Measurements from ENCODE around the gene DDX51. TPM values are rescaled to one million over a fixed set of nuclear protein-coding genes. Genes with fewer than 3 reads are reported as not detected.

Gene DDX51
- total and polyA plus RNA-seq, 2 donors (not counting 1 experiment from before 2014, with no cell fraction given), result 46.3 to 60.8 TPM

- H3K27ac ChIP-seq (ENCODE audit: low read length in 2 of 2), result no peak overlapping the region
- no peak overlapping the region for H2AFZ ChIP-seq (ENCODE audit: insufficient read depth, low read depth, low read length, poor library complexity, severe bottlenecking)
- ATAC-seq (ENCODE audit: low read depth) (no peak), DNase-seq (no peak)
- H4K20me1 ChIP-seq (ENCODE audit: control insufficient read depth, insufficient read depth, low read length, poor library complexity, severe bottlenecking), result no peaks in the 10 kb centered on the region
- H3K4me3 ChIP-seq (ENCODE audit: control extremely low read depth in 1 of 5, extremely low read depth in 1 of 5, insufficient read depth in 1 of 5, low read depth in 2 of 5, low read length in 4 of 5), result no peak overlapping the region
- peaks cover 2% of the 10 kb centered on the region in 2 donors for H3K4me1 ChIP-seq (ENCODE audit: control insufficient read depth in 2 of 2, insufficient read depth in 2 of 2, low read length in 2 of 2)
- intact Hi-C loops (cut with micrococcal nuclease), result no loop called here
- H3K9me3 ChIP-seq (ENCODE audit: control extremely low read depth in 1 of 3, control insufficient read depth in 2 of 3, insufficient read depth in 1 of 3, low read length in 2 of 3), result peaks cover 0 to 2% (median 0%) of the 10 kb centered on the region in 3 donors
- peaks cover 0 to 26% (median 2%) of the 10 kb centered on the region in 4 experiments for H3K27me3 ChIP-seq (replicated peaks in 1 of 4; ENCODE audit: control extremely low read depth in 1 of 4, control insufficient read depth in 3 of 4, insufficient read depth in 4 of 4, low read length in 3 of 4)
- H3K9ac ChIP-seq (ENCODE audit: low read length), result no peak overlapping the region
- no peak overlapping the region for H3K27ac Mint-ChIP-seq
- H3K79me2 ChIP-seq (ENCODE audit: control insufficient read depth, insufficient read depth, low read length), result no peaks in the 10 kb centered on the region
- H3K4me3 Mint-ChIP-seq, result no peak overlapping the region
- POLR2A ChIA-PET, result interaction anchor here (0.6 kb wide), 1 partner anchor 83 kb away, joined by 3 read pairs; no protein-coding TSS in a partner anchor
- H3K27me3 Mint-ChIP-seq, result peaks cover 8% of the 10 kb centered on the region
- H3K36me3 ChIP-seq (replicated peaks in 1 of 2; ENCODE audit: control extremely low read depth in 1 of 2, control insufficient read depth in 1 of 2, extremely low read depth in 1 of 2, insufficient read depth in 2 of 2, low read length in 1 of 2), result no peaks in the 10 kb centered on the region
- WGBS (ENCODE audit: insufficient coverage), result 65% methylated on average over 30 of the region's 30 CpGs
- H3K4me2 ChIP-seq (replicated peaks; ENCODE audit: low read depth, low read length, poor library complexity, severe bottlenecking), result no peak overlapping the region
- no peaks in the 10 kb centered on the region for H3K4me1 Mint-ChIP-seq
- CTCF ChIA-PET, result no interaction called here
- TF ChIP-seq EZH2 (IDR thresholded peaks at IDR 0.05; ENCODE audit: borderline replicate concordance, insufficient read depth, low read depth, low read length, poor library complexity, severe bottlenecking) (no peak), CTCF (IDR thresholded peaks at IDR 0.05) (no peak)
- no peaks in the 10 kb centered on the region for H3K9me3 Mint-ChIP-seq (ENCODE audit: insufficient read depth)
Measured at GRCh38 chr12:132167611-132168310, 23.6 kb upstream of the DDX51 start.

Measured in B cell (primary cell).